ENCODE measurements around the gene JAM2. TPM values are rescaled to one million over a fixed set of nuclear protein-coding genes. Genes with fewer than 3 reads are reported as not detected.

The JAM2 gene
- total RNA-seq, 1 donor from 2014 or later, result 38.6 TPM

DNA sequence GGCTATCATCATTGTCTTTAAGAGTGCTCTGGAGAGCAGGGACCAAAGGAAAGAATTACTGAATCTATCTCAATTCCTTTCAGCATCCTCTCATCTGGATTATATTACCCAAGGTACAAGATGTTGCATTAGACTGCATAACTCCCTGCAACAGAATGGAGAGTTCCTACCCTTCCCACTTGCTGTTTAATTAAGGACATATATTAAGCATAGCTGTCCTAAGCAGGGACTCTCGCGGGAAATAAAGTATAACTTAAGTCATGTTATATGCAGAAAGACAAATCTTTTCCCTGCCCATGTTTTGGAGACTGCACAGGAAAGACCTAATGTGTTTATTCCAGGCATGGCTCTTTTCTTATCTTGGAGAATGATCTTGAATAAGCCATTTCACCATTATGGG is 6.8 kb upstream of the JAM2 start:
- no peaks in the 10 kb centered on the region for H3K36me3 ChIP-seq
- DNase-seq, result no peak
- no peak overlapping the region for H3K4me3 ChIP-seq
- TF ChIP-seq CTCF (IDR thresholded peaks at IDR 0.05), result no peak
- H3K9me3 ChIP-seq, result no peaks in the 10 kb centered on the region
- intact Hi-C loops (cut with DNase I), result no loop called here
- no peaks in the 10 kb centered on the region for H3K27me3 ChIP-seq
- H3K27ac ChIP-seq, result no peak overlapping the region
- no peaks in the 10 kb centered on the region for H3K4me1 ChIP-seq
- ATAC-seq, result no peak

DNA sequence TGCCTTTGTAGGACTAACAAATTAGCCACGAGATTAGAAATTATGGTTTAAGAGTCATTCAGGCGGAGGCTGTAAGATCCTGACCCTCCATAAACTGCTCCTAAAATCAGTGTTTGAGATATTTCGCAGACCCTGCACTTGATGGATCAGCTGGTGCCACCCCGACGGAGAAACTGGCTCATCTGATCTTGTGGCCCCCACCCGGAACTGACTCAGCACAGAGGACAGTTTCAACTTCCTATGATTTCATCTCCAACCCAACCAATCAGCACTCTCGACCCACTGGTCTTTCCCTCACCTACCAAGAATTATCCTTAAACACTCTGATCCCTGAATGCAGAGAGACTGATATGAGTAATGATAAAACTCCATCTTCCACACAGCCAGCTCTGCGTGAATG is 3.7 kb upstream of the JAM2 start:
- TF ChIP-seq CTCF (IDR thresholded peaks at IDR 0.05), result no peak
- no peak overlapping the region for H3K27ac ChIP-seq
- ATAC-seq, result no peak

GRCh38 chr21:25636727-25637126 is 2.3 kb upstream of the JAM2 start:
- no peak for TF ChIP-seq CTCF (IDR thresholded peaks at IDR 0.05)
- Histone ChIP-seq H3K4me3 (no peak overlapping the region), H3K36me3 (no peaks in the 10 kb centered on the region), H3K27me3 (no peaks in the 10 kb centered on the region), H3K4me1 (peaks cover 18% of the 10 kb centered on the region), H3K27ac (no peak overlapping the region), H3K9me3 (no peaks in the 10 kb centered on the region)
- no peak for ATAC-seq
- no peak for DNase-seq
- intact Hi-C loops (cut with DNase I), result no loop called here

More for the DNA sequence above, 3.7 kb upstream of the JAM2 start:
- intact Hi-C loops (cut with DNase I), result no loop called here
- Histone ChIP-seq H3K9me3 (no peaks in the 10 kb centered on the region), H3K36me3 (no peaks in the 10 kb centered on the region), H3K4me1 (peaks cover 18% of the 10 kb centered on the region), H3K4me3 (no peak overlapping the region), H3K27me3 (no peaks in the 10 kb centered on the region)
- DNase-seq, result no peak

DNA sequence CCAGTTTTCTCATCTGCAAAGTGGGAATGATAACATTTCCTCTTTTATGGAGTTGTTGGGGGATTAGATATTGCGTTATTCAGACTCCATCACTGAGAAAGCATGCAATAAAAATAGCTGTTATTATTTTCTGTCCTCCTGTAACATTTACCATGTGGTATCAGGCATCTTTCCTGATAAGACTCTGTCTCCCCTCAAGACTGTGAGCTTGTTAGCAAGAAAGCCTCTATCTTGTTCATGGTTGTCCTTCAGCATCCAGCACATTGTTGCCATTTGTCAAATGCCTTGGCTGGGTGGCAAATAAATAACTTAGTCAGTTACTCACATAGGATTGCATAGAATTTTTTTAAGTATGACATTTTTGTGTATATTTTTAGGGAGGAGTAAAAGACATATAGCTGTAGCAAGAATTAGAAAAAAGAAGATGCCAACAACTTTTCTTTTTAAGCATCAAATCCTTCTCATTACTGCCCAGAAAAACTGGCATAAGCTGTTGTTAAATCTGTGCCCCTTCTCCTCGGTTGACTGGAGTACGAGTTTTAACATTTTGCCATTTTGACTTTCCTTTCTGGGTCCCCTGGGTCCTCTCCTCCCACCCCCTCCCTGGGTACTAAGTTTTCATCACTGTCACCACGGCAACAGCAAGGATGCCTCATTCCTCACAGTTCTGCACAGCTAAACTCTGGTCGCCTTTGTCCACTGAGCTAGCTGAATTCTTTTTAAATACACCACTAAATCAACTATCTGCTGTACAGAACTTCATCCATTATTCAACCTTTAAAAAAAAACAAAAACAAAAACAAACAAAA is 1.0 kb upstream of the JAM2 start:
- no peak for ATAC-seq
- H3K36me3 ChIP-seq, result no peaks in the 10 kb centered on the region
- H3K27ac ChIP-seq, result peak overlapping the region; percentile 78
- intact Hi-C loops (cut with DNase I), result no loop called here
- no peaks in the 10 kb centered on the region for H3K27me3 ChIP-seq
- H3K4me1 ChIP-seq, result peaks cover 18% of the 10 kb centered on the region
- DNase-seq, result no peak
- TF ChIP-seq CTCF (IDR thresholded peaks at IDR 0.05), result no peak
- H3K4me3 ChIP-seq, result no peak overlapping the region
- no peaks in the 10 kb centered on the region for H3K9me3 ChIP-seq

DNA sequence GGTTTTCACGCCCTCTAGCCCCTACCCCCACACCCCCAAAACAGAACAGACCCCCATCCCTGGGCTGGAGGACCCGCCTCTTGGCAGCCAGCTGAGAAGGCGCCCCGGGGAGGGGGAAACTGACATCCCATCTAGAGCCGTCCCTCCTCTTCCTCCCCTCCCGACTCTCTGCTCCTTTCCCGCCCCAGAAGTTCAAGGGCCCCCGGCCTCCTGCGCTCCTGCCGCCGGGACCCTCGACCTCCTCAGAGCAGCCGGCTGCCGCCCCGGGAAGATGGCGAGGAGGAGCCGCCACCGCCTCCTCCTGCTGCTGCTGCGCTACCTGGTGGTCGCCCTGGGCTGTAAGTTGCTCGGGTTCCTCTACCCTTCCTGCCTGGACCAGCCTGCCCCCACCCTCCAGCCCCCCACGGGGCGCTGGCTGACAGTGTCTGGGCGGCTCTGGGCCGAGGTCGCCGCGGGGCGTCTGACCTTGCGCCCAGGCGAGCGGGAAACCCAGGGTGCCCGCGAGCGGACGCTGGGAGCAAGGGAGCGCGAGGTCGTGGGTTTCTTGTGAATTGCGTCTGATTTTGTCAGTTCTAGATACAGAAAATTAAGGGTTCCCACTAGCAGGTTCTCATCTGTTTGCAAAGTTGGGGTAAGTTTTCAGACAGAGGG is 618 bp downstream of the JAM2 start:
- peak; percentile 39 for TF ChIP-seq CTCF (IDR thresholded peaks at IDR 0.05)
- H3K4me3 ChIP-seq, result peak overlapping the region; percentile 67
- H3K4me1 ChIP-seq, result peaks cover 18% of the 10 kb centered on the region
- H3K27ac ChIP-seq, result peak overlapping the region; percentile 78
- H3K9me3 ChIP-seq, result no peaks in the 10 kb centered on the region
- DNase-seq, result peak; percentile 67
- H3K27me3 ChIP-seq, result no peaks in the 10 kb centered on the region
- peak; percentile 74 for ATAC-seq
- no peaks in the 10 kb centered on the region for H3K36me3 ChIP-seq
- intact Hi-C loops (cut with DNase I), result no loop called here
